ENCODE measurements around the gene STK38. TPM values are rescaled to one million over a fixed set of nuclear protein-coding genes. Genes with fewer than 3 reads are reported as not detected.

The STK38 gene
- total and polyA plus RNA-seq, 2 donors (not counting 1 experiment from before 2014, with no cell fraction given) = 26.1 to 67.4 TPM

DNA sequence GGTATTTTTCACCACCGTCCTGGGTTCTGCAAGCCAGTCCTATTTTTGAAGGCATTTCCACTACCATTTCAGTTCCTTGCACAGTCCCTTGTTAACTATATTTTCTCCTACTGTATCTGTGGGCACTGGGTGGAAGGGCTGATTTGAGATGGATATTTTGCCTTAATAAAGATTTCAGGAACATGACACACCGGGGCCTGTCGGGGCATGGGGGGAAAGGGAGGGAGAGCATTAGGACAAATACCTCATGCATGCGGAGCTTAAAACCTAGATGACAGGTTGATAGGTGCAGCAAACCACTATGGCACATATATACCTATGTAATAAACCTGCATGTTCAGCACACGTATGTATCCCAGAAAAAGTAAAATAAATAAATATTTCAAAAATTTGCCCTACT is 22.4 kb downstream of the STK38 start:
- Histone ChIP-seq H3K4me2 (replicated peaks; ENCODE audit: low read depth, low read length, poor library complexity, severe bottlenecking) (no peak overlapping the region), H3K9ac (ENCODE audit: low read length) (no peak overlapping the region), H3K36me3 (replicated peaks in 1 of 2; ENCODE audit: control extremely low read depth in 1 of 2, control insufficient read depth in 1 of 2, extremely low read depth in 1 of 2, insufficient read depth in 2 of 2, low read length in 1 of 2) (peaks cover 1 to 69% of the 10 kb centered on the region in 2 experiments), H2AFZ (ENCODE audit: insufficient read depth, low read depth, low read length, poor library complexity, severe bottlenecking) (no peak overlapping the region), H3K4me3 (ENCODE audit: control extremely low read depth in 1 of 5, extremely low read depth in 1 of 5, insufficient read depth in 1 of 5, low read depth in 2 of 5, low read length in 4 of 5) (no peak overlapping the region), H3K27me3 (replicated peaks in 1 of 4; ENCODE audit: control extremely low read depth in 1 of 4, control insufficient read depth in 3 of 4, insufficient read depth in 4 of 4, low read length in 3 of 4) (no peaks in the 10 kb centered on the region), H3K4me1 (ENCODE audit: control insufficient read depth in 2 of 2, insufficient read depth in 2 of 2, low read length in 2 of 2) (peaks cover 0 to 3% of the 10 kb centered on the region in 2 donors), H4K20me1 (ENCODE audit: control insufficient read depth, insufficient read depth, low read length, poor library complexity, severe bottlenecking) (peaks cover 10% of the 10 kb centered on the region), H3K79me2 (ENCODE audit: control insufficient read depth, insufficient read depth, low read length) (peaks cover 24% of the 10 kb centered on the region), H3K9me3 (ENCODE audit: control extremely low read depth in 1 of 3, control insufficient read depth in 2 of 3, insufficient read depth in 1 of 3, low read length in 2 of 3) (no peaks in the 10 kb centered on the region), H3K27ac (ENCODE audit: low read length in 2 of 2) (no peak overlapping the region)
- H3K4me1 Mint-ChIP-seq = peaks cover 9% of the 10 kb centered on the region
- TF ChIP-seq, protein P1, sequence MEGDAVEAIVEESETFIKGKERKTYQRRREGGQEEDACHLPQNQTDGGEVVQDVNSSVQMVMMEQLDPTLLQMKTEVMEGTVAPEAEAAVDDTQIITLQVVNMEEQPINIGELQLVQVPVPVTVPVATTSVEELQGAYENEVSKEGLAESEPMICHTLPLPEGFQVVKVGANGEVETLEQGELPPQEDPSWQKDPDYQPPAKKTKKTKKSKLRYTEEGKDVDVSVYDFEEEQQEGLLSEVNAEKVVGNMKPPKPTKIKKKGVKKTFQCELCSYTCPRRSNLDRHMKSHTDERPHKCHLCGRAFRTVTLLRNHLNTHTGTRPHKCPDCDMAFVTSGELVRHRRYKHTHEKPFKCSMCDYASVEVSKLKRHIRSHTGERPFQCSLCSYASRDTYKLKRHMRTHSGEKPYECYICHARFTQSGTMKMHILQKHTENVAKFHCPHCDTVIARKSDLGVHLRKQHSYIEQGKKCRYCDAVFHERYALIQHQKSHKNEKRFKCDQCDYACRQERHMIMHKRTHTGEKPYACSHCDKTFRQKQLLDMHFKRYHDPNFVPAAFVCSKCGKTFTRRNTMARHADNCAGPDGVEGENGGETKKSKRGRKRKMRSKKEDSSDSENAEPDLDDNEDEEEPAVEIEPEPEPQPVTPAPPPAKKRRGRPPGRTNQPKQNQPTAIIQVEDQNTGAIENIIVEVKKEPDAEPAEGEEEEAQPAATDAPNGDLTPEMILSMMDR (IDR thresholded peaks at IDR 0.05) = no peak
- no peak for TF ChIP-seq EZH2 (IDR thresholded peaks at IDR 0.05; ENCODE audit: borderline replicate concordance, insufficient read depth, low read depth, low read length, poor library complexity, severe bottlenecking)
- no peak overlapping the region for H3K4me3 Mint-ChIP-seq
- H3K9me3 Mint-ChIP-seq (ENCODE audit: insufficient read depth) = no peaks in the 10 kb centered on the region
- H3K27ac Mint-ChIP-seq = no peak overlapping the region
- ATAC-seq (ENCODE audit: low read depth) (no peak), DNase-seq (no peak)
- ChIA-PET POLR2A (no interaction called here), CTCF (no interaction called here)
- WGBS (ENCODE audit: insufficient coverage) = no CpG with 5 or more reads among the region's 5 CpGs
- intact Hi-C loops (cut with micrococcal nuclease) = loop anchor here (10.0 kb wide), 1 partner anchor 50 kb away; no protein-coding TSS in a partner anchor
- H3K27me3 Mint-ChIP-seq = no peaks in the 10 kb centered on the region

DNA sequence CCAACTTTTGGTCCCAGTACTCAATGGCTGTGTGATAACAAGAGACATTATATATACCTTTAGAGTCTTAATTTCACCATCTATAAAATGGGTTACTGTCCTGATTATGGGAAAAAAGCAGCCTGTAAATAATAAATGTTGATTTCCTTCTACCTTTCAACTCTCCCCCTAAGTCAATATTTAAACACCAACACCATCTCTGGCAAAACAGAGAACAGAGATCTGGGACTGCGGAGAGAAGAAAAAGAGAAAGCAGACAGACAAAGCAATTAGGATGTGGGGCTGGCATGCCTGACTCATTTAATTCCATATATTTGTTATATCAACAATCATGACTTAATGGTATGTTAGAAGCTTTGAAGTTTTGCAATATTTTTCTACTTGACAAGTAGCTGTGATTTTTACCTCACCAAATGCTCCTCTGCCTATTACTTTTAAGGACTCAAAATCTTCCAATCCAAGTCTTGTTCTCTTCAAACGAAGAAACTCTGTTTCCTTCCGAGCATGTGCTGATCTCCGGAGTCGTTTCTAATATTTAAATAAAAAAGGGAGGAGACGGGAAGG is 23.3 kb downstream of the STK38 start:
- no peak overlapping the region for H3K4me3 ChIP-seq (ENCODE audit: control extremely low read depth in 1 of 5, extremely low read depth in 1 of 5, insufficient read depth in 1 of 5, low read depth in 2 of 5, low read length in 4 of 5)
- Mint-ChIP-seq H3K27ac (no peak overlapping the region), H3K27me3 (no peaks in the 10 kb centered on the region), H3K4me3 (no peak overlapping the region), H3K9me3 (ENCODE audit: insufficient read depth) (no peaks in the 10 kb centered on the region), H3K4me1 (peaks cover 9% of the 10 kb centered on the region)
- no peak overlapping the region for H3K9ac ChIP-seq (ENCODE audit: low read length)
- ChIA-PET POLR2A (no interaction called here), CTCF (no interaction called here)
- no peak for DNase-seq
- peaks cover 0 to 3% of the 10 kb centered on the region in 2 donors for H3K4me1 ChIP-seq (ENCODE audit: control insufficient read depth in 2 of 2, insufficient read depth in 2 of 2, low read length in 2 of 2)
- peaks cover 10% of the 10 kb centered on the region for H4K20me1 ChIP-seq (ENCODE audit: control insufficient read depth, insufficient read depth, low read length, poor library complexity, severe bottlenecking)
- peaks cover 3 to 72% of the 10 kb centered on the region in 2 experiments for H3K36me3 ChIP-seq (replicated peaks in 1 of 2; ENCODE audit: control extremely low read depth in 1 of 2, control insufficient read depth in 1 of 2, extremely low read depth in 1 of 2, insufficient read depth in 2 of 2, low read length in 1 of 2)
- no peaks in the 10 kb centered on the region for H3K27me3 ChIP-seq (replicated peaks in 1 of 4; ENCODE audit: control extremely low read depth in 1 of 4, control insufficient read depth in 3 of 4, insufficient read depth in 4 of 4, low read length in 3 of 4)
- no peaks in the 10 kb centered on the region for H3K9me3 ChIP-seq (ENCODE audit: control extremely low read depth in 1 of 3, control insufficient read depth in 2 of 3, insufficient read depth in 1 of 3, low read length in 2 of 3)
- H3K79me2 ChIP-seq (ENCODE audit: control insufficient read depth, insufficient read depth, low read length) = peaks cover 22% of the 10 kb centered on the region
- H3K27ac ChIP-seq (ENCODE audit: low read length in 2 of 2) = no peak overlapping the region
- WGBS (ENCODE audit: insufficient coverage) = no CpG with 5 or more reads among the region's 6 CpGs
- no peak overlapping the region for H3K4me2 ChIP-seq (replicated peaks; ENCODE audit: low read depth, low read length, poor library complexity, severe bottlenecking)
- TF ChIP-seq EZH2 (IDR thresholded peaks at IDR 0.05; ENCODE audit: borderline replicate concordance, insufficient read depth, low read depth, low read length, poor library complexity, severe bottlenecking) = no peak
- TF ChIP-seq, protein P1 (IDR thresholded peaks at IDR 0.05) = no peak
- no peak overlapping the region for H2AFZ ChIP-seq (ENCODE audit: insufficient read depth, low read depth, low read length, poor library complexity, severe bottlenecking)
- intact Hi-C loops (cut with micrococcal nuclease) = loop anchor here (10.0 kb wide), 1 partner anchor 49 kb away; no protein-coding TSS in a partner anchor
- ATAC-seq (ENCODE audit: low read depth) = no peak

Measured in B cell (primary cell).